CD8-positive, alpha-beta memory T cell (primary cell): Measurements from ENCODE around the gene WFDC2. TPM values are rescaled to one million over a fixed set of nuclear protein-coding genes. Genes with fewer than 3 reads are reported as not detected.

Experiments used
- CTCF ChIA-PET: fragments of 350-600 bp; sonication (Branson Sonifier 250); formaldehyde crosslinking; loops from one replicate; lab custom pipeline; 2021; ENCODE audit warnings: antibody characterized with exemption; lab: Charles Lee
- POLR2A ChIA-PET: fragments of 350-600 bp; sonication (Branson Sonifier 250); formaldehyde crosslinking; loops from one replicate; lab custom pipeline; 2021; ENCODE audit warnings: antibody characterized with exemption; lab: Charles Lee
- DNase-seq, 5 donors: peaks; one replicate each; pipeline versions ENCODE4 v3.0.0 to v3.0.0-alpha.2; 2020 to 2022; ENCODE audit warnings: mixed read lengths in 1 of 5
- H3K27ac ChIP-seq: one replicate; pipeline ENCODE4 v1.7.0; 2013; ENCODE audit warnings: low read depth, mild to moderate bottlenecking, low read length, moderate library complexity
- H3K27me3 ChIP-seq: 2 replicates; pipeline ENCODE4 v1.7.0; 2013; ENCODE audit warnings: low read length, mild to moderate bottlenecking; ENCODE audit not compliant: insufficient read depth, poor library complexity, severe bottlenecking
- H3K36me3 ChIP-seq: 2 replicates; pipeline ENCODE4 v1.7.0; 2013; ENCODE audit warnings: mild to moderate bottlenecking, low read length, moderate library complexity; ENCODE audit not compliant: insufficient read depth
- H3K4me1 ChIP-seq: 2 replicates; pipeline ENCODE4 v1.7.0; 2013; ENCODE audit warnings: mild to moderate bottlenecking, low read length, moderate library complexity; ENCODE audit not compliant: insufficient read depth
- H3K4me3 ChIP-seq: 2 replicates; pipeline ENCODE4 v1.7.0; 2013; ENCODE audit warnings: mild to moderate bottlenecking, low read length
- H3K9me3 ChIP-seq: 2 replicates; pipeline ENCODE4 v1.7.0; 2013; ENCODE audit warnings: mild to moderate bottlenecking, low read length
- H3K27ac Mint-ChIP-seq, 8 donors: one replicate each; pipeline ENCODE4 v1.8.0; 2020 to 2021; ENCODE audit warnings: mixed read lengths in 8 of 8, mild to moderate bottlenecking in 6 of 8, inconsistent platforms in 3 of 8, moderate library complexity in 3 of 8
- H3K27me3 Mint-ChIP-seq, 2 donors: one replicate each; pipeline ENCODE4 v1.8.0; 2020 to 2021; ENCODE audit warnings: mixed read lengths in 2 of 2, mild to moderate bottlenecking in 1 of 2, moderate library complexity in 1 of 2
- H3K36me3 Mint-ChIP-seq, 3 donors: one replicate each; pipeline ENCODE4 v1.8.0; 2020 to 2021; ENCODE audit warnings: mixed read lengths in 3 of 3, inconsistent platforms in 1 of 3, mild to moderate bottlenecking in 1 of 3
- H3K4me1 Mint-ChIP-seq, 3 donors: one replicate each; pipeline ENCODE4 v1.8.0; 2020 to 2021; ENCODE audit warnings: mixed read lengths in 3 of 3, inconsistent platforms in 1 of 3, mild to moderate bottlenecking in 1 of 3
- H3K4me3 Mint-ChIP-seq, 7 donors: one replicate each; pipeline ENCODE4 v1.8.0; 2020 to 2021; ENCODE audit warnings: mixed read lengths in 7 of 7, mild to moderate bottlenecking in 6 of 7, moderate library complexity in 4 of 7, inconsistent platforms in 2 of 7
- H3K9me3 Mint-ChIP-seq, 5 donors: one replicate each; pipeline ENCODE4 v1.8.0; 2020 to 2022; ENCODE audit warnings: mixed read lengths in 5 of 5, mild to moderate bottlenecking in 3 of 5, moderate library complexity in 2 of 5, inconsistent platforms in 1 of 5
- polyA plus RNA-seq: library from polyadenylated mRNA; unstranded; fragments of 300-500 nt; fragmentation: Illumina TruSeq; gene quantifications from one replicate; pipeline ENCODE4 v1.2.3, GENCODE V29; 2021
- total RNA-seq, 2 experiments: library from RNA; stranded (reverse); gene quantifications; one replicate each; pipeline ENCODE4 v1.2.3, GENCODE V29; 2021

The WFDC2 gene, protein sequence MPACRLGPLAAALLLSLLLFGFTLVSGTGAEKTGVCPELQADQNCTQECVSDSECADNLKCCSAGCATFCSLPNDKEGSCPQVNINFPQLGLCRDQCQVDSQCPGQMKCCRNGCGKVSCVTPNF
- total RNA-seq (under 1 TPM in 1 of 2 experiments, not detected in 1; 0.55 TPM), polyA plus RNA-seq (not detected)

DNA sequence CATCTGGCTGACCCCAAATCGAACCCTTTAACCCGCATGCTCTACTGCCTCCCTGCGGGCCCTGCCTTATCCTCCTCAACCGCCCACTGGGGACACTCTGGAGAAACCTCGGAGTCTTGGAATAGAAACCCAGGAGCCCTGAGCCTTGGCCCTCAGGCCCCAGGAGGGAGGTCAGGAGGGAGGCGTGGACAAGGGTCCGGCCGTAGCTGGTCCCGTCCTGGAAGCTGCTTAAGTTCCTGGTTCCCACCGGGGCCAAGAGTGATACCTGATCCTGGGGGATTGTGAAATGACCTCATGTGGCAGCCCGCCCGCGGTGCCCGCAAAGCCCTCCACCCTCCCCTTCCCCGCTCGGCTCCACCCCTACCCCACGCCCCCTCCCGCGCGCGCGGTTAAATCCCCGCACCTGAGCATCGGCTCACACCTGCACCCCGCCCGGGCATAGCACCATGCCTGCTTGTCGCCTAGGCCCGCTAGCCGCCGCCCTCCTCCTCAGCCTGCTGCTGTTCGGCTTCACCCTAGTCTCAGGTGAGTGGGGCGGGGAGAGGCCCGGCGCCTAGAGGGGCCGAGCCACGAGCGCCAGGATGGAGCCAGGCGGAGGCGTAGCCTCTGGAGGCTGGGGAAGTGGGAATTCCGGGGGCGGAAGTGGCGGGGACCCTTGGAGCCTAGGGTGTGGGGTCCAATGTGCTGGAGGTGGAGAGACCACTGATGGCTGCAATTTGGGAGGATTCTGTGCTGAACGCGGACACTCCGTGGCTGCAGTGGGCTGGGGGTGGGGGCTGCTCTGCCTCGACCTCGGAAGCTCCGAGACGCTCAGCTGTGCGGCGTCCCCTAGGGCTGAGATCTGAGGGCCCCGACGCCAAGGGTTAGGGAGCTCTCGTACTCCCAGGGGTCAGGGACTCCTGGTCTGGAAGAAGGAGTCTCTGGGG, at the start of gene WFDC2:
WFDC2 (plus strand) TSS at position 418 of the 926 bp plus-strand sequence; CDS start at position 447, 29 bp downstream.
- Mint-ChIP-seq H3K27me3 (peaks cover 43 to 76% of the 10 kb centered on the region in 2 donors), H3K9me3 (no peaks in the 10 kb centered on the region), H3K4me3 (peak within 1 kb of the TSS in 6 of 7 donors; percentile 53 to 82 (median 57)), H3K4me1 (peaks cover 5 to 13% (median 8%) of the 10 kb centered on the region in 3 donors), H3K27ac (peak within 1 kb of the TSS in 1 of 8 donors; percentile 47), H3K36me3 (no peaks in the 10 kb centered on the region)
- Histone ChIP-seq H3K36me3 (no peaks in the 10 kb centered on the region), H3K27ac (no peak within 1 kb of the TSS), H3K4me1 (peaks cover 12% of the 10 kb centered on the region), H3K27me3 (peaks cover 25% of the 10 kb centered on the region), H3K4me3 (no peak within 1 kb of the TSS), H3K9me3 (no peaks in the 10 kb centered on the region)
- POLR2A ChIA-PET, result no interaction called here
- CTCF ChIA-PET, result interaction anchor here (1.0 kb wide), 1 partner anchor 10 kb away, joined by 4 read pairs; no protein-coding TSS in a partner anchor
- DNase-seq, result no peak

DNA sequence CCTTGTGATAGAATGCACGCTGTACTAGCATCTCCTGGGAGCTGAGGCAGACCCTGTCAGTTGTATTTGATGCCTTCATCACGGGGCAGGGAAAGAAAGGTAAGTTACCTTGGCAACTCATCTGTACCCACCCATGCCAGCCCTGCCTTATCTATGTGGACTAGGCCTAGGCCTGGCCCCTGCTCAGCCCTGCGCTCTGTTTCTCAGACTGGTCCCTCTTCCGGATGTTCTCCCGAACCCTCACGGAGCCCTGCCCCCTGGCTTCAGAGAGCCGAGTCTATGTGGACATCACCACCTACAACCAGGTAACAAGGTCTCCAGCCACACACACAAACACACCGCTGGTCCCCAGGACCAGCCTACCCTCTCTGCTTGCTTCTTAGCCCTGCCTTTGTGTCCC, 49.4 kb upstream of the WFDC2 start:
- no peaks in the 10 kb centered on the region for H3K27me3 Mint-ChIP-seq
- DNase-seq, result no peak
- H3K4me1 Mint-ChIP-seq, result peaks cover 33 to 46% (median 42%) of the 10 kb centered on the region in 3 donors
- Histone ChIP-seq H3K27ac (no peak overlapping the region), H3K27me3 (no peaks in the 10 kb centered on the region), H3K4me3 (no peak overlapping the region), H3K9me3 (no peaks in the 10 kb centered on the region), H3K36me3 (peaks cover 48% of the 10 kb centered on the region), H3K4me1 (peaks cover 19% of the 10 kb centered on the region)
- peak overlapping the region in 2 of 7 donors; percentile 33 to 47 for H3K4me3 Mint-ChIP-seq
- no peaks in the 10 kb centered on the region for H3K9me3 Mint-ChIP-seq
- H3K27ac Mint-ChIP-seq, result peak overlapping the region in 7 of 8 donors; percentile 1 to 71 (median 54)
- ChIA-PET POLR2A (no interaction called here), CTCF (interaction anchor here (1.6 to 5.1 kb wide), 3 partner anchors 17 to 57 kb away, joined by 6 to 23 read pairs (median 23); partner anchors contain the start of gene SYS1)
- H3K36me3 Mint-ChIP-seq, result peaks cover 0 to 86% (median 20%) of the 10 kb centered on the region in 3 donors

DNA sequence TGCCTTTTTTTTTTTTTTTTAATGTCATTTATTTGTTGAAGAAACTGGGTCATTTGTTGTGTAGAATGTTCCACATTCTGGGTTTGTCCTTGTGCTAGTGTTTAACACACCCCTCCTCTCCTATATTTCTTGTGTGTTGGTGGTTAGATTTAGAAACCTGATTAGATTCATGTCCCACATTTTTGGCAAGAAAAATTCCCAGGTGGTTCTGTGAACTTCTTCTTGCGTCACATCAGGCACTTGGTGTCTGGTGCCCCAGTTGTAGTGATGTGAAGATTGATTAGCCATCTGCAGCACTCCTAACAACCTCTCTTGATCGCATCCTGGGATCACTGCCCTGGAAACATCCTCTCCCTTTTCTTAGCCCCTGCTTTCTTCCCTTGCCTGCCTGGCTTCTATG, 45.9 kb upstream of the WFDC2 start:
- no peak overlapping the region for H3K27ac ChIP-seq
- no peak for DNase-seq
- no peaks in the 10 kb centered on the region for H3K4me1 ChIP-seq
- no peaks in the 10 kb centered on the region for H3K9me3 Mint-ChIP-seq
- POLR2A ChIA-PET, result no interaction called here
- H3K27me3 Mint-ChIP-seq, result no peaks in the 10 kb centered on the region
- no peak overlapping the region for H3K4me3 ChIP-seq
- H3K4me3 Mint-ChIP-seq, result no peak overlapping the region
- CTCF ChIA-PET, result interaction anchor here (1.3 kb wide), 1 partner anchor 50 kb away, joined by 3 read pairs; no protein-coding TSS in a partner anchor
- H3K36me3 ChIP-seq, result peaks cover 48% of the 10 kb centered on the region
- H3K36me3 Mint-ChIP-seq, result peaks cover 0 to 90% (median 23%) of the 10 kb centered on the region in 3 donors
- peaks cover 2 to 12% (median 7%) of the 10 kb centered on the region in 3 donors for H3K4me1 Mint-ChIP-seq
- H3K27ac Mint-ChIP-seq, result no peak overlapping the region
- H3K9me3 ChIP-seq, result no peaks in the 10 kb centered on the region
- no peaks in the 10 kb centered on the region for H3K27me3 ChIP-seq

DNA sequence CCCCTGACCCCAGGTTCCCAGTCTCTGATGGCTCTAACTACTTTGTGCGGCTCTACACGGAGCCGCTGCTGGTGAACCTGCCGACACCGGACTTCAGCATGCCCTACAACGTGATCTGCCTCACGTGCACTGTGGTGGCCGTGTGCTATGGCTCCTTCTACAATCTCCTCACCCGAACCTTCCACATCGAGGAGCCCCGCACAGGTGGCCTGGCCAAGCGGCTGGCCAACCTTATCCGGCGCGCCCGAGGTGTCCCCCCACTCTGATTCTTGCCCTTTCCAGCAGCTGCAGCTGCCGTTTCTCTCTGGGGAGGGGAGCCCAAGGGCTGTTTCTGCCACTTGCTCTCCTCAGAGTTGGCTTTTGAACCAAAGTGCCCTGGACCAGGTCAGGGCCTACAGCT, 44.0 kb upstream of the WFDC2 start:
- CTCF ChIA-PET, result no interaction called here
- Histone ChIP-seq H3K9me3 (no peaks in the 10 kb centered on the region), H3K27ac (no peak overlapping the region), H3K4me3 (no peak overlapping the region), H3K27me3 (no peaks in the 10 kb centered on the region), H3K4me1 (no peaks in the 10 kb centered on the region), H3K36me3 (peaks cover 34% of the 10 kb centered on the region)
- H3K27me3 Mint-ChIP-seq, result no peaks in the 10 kb centered on the region
- DNase-seq, result no peak
- H3K9me3 Mint-ChIP-seq, result no peaks in the 10 kb centered on the region
- H3K4me1 Mint-ChIP-seq, result no peaks in the 10 kb centered on the region
- POLR2A ChIA-PET, result no interaction called here
- no peak overlapping the region for H3K4me3 Mint-ChIP-seq
- no peak overlapping the region for H3K27ac Mint-ChIP-seq
- peaks cover 0 to 75% (median 14%) of the 10 kb centered on the region in 3 donors for H3K36me3 Mint-ChIP-seq

DNA sequence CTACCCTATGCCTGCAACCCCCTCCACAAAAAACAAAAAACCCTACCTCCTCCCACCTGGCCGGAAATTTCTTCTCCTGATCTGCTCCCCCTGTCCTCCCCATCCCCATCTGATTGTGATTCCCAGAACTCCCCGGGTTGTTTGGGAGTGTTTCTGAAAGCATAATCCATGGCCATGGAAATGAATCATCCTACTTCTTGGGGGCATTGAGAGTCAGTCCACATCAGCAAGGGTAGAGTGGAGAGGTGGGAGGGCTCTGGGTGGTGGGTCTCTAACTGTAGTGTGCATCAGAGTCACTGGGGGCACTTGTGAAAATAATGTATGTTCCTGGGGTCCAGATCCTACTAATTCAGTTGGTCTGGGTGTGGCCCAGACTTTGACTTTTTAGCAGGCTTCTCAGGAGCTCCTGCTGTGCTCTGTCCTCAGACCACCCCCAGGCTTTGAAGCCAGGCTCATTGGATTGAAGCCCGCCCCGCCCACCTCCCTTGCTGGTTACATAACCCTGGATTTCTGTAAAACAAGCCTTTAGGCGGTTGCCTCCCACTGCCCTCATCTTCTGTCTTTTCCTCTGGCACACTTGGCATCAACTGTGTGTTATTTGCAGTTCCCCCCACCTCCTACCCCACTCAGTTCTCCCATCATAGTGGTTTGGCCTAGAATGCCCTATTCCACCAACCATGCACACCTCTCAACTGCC, 43.1 kb upstream of the WFDC2 start:
- no peak for DNase-seq
- H3K9me3 Mint-ChIP-seq, result no peaks in the 10 kb centered on the region
- peaks cover 0 to 2% (median 0%) of the 10 kb centered on the region in 3 donors for H3K4me1 Mint-ChIP-seq
- Histone ChIP-seq H3K4me1 (no peaks in the 10 kb centered on the region), H3K9me3 (no peaks in the 10 kb centered on the region), H3K27me3 (no peaks in the 10 kb centered on the region), H3K36me3 (peaks cover 26% of the 10 kb centered on the region), H3K4me3 (no peak overlapping the region), H3K27ac (no peak overlapping the region)
- CTCF ChIA-PET, result interaction anchor here (1.8 kb wide), 1 partner anchor 10 kb away, joined by 10 read pairs; no protein-coding TSS in a partner anchor
- peaks cover 0 to 70% (median 11%) of the 10 kb centered on the region in 3 donors for H3K36me3 Mint-ChIP-seq
- peak overlapping the region in 4 of 8 donors; percentile 26 to 91 (median 42) for H3K27ac Mint-ChIP-seq
- peaks cover 0 to 2% of the 10 kb centered on the region in 2 donors for H3K27me3 Mint-ChIP-seq
- no peak overlapping the region for H3K4me3 Mint-ChIP-seq
- POLR2A ChIA-PET, result no interaction called here

DNA sequence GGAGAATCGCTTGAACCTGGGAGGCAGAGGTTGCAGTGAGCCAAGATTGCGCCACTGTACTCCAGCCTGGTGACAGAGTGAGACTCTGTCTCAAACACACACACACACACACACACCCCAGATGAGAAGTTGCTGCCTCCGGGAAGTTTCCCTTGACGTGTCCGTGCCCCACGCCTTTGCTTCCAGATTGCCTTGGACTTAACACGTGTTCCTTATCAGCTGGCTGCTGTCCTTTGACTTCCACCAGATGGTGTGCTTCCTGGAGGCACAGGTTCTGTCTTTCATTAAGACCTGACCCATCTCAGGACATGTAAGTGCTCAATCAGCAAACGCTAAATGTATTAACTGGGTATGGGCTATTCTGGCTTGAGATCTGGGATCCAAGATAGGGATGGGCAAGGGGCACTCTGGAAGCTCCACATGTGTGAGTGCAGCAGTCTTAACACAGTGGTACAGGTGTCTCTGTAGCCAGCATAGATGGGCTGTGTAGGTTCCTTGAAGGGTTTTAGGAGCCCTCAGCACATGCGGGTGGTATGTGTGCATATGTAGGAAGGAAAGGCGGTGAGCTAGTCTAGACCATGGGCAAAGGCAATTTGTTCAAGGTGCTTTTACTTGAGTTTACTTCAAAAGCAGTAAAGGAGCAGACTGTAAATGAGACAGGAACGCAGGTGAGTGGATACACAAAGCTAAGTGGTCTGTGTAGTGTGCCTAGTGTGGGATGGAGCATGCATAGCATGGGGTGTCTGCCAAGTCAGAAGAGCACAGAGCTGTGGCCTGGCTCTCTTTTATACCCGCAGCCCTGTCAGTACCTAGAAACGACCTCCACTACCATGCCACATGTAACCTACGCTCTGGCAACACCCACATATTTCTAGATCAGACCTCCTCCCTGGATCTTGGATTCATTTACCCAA, 42.1 kb upstream of the WFDC2 start:
- CTCF ChIA-PET, result interaction anchor here (1.8 kb wide), 1 partner anchor 9 kb away, joined by 10 read pairs; no protein-coding TSS in a partner anchor
- Histone ChIP-seq H3K9me3 (no peaks in the 10 kb centered on the region), H3K27me3 (no peaks in the 10 kb centered on the region), H3K4me1 (peaks cover 5% of the 10 kb centered on the region), H3K27ac (no peak overlapping the region), H3K4me3 (no peak overlapping the region), H3K36me3 (peaks cover 18% of the 10 kb centered on the region)
- no peak for DNase-seq
- peaks cover 3 to 63% (median 14%) of the 10 kb centered on the region in 3 donors for H3K36me3 Mint-ChIP-seq
- H3K27me3 Mint-ChIP-seq, result peaks cover 0 to 2% of the 10 kb centered on the region in 2 donors
- H3K4me3 Mint-ChIP-seq, result no peak overlapping the region
- H3K9me3 Mint-ChIP-seq, result no peaks in the 10 kb centered on the region
- H3K27ac Mint-ChIP-seq, result peak overlapping the region in 4 of 8 donors; percentile 7 to 71 (median 32)
- POLR2A ChIA-PET, result no interaction called here
- H3K4me1 Mint-ChIP-seq, result peaks cover 4 to 6% (median 5%) of the 10 kb centered on the region in 3 donors

DNA sequence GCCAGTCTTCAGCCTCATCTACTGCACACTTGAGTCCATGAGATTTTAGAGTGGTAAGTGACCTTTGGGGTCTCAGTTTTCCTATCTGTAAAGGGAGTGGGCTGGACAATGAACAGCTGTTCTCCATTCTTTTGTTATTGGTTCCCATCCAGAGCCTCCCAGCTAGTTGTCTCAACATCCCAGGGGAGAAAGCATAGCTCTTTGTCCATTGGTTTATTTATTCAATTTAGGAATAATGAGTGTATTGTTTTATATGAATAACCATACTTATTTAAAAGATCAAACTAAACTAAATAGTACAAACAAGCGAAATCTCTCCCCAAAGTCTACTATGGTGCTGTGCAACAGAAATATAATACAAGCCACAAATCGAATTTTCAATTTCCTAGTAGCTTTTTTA, 39.9 kb upstream of the WFDC2 start:
- H3K36me3 ChIP-seq, result peaks cover 2% of the 10 kb centered on the region
- H3K4me3 Mint-ChIP-seq, result no peak overlapping the region
- peaks cover 9 to 48% (median 12%) of the 10 kb centered on the region in 3 donors for H3K36me3 Mint-ChIP-seq
- peaks cover 6 to 13% (median 11%) of the 10 kb centered on the region in 3 donors for H3K4me1 Mint-ChIP-seq
- H3K27me3 ChIP-seq, result no peaks in the 10 kb centered on the region
- no peak overlapping the region for H3K27ac Mint-ChIP-seq
- H3K4me1 ChIP-seq, result peaks cover 8% of the 10 kb centered on the region
- peaks cover 0 to 2% of the 10 kb centered on the region in 2 donors for H3K27me3 Mint-ChIP-seq
- H3K27ac ChIP-seq, result no peak overlapping the region
- CTCF ChIA-PET, result interaction anchor here (1.1 to 1.3 kb wide), 3 partner anchors 12 to 67 kb away, joined by 4 to 5 read pairs (median 5); partner anchors contain the start of gene SYS1
- no peaks in the 10 kb centered on the region for H3K9me3 Mint-ChIP-seq
- no peak for DNase-seq
- POLR2A ChIA-PET, result interaction anchor here (0.8 kb wide), 1 partner anchor 56 kb away, joined by 4 read pairs; no protein-coding TSS in a partner anchor
- H3K9me3 ChIP-seq, result no peaks in the 10 kb centered on the region
- H3K4me3 ChIP-seq, result no peak overlapping the region
